NCI-H226 (cell line): ENCODE data around the gene PPP1R3F.

Experiments
- DNase-seq: peaks from one replicate; pipeline ENCODE4 v3.0.0-alpha.2; 2015

PPP1R3F gene, protein sequence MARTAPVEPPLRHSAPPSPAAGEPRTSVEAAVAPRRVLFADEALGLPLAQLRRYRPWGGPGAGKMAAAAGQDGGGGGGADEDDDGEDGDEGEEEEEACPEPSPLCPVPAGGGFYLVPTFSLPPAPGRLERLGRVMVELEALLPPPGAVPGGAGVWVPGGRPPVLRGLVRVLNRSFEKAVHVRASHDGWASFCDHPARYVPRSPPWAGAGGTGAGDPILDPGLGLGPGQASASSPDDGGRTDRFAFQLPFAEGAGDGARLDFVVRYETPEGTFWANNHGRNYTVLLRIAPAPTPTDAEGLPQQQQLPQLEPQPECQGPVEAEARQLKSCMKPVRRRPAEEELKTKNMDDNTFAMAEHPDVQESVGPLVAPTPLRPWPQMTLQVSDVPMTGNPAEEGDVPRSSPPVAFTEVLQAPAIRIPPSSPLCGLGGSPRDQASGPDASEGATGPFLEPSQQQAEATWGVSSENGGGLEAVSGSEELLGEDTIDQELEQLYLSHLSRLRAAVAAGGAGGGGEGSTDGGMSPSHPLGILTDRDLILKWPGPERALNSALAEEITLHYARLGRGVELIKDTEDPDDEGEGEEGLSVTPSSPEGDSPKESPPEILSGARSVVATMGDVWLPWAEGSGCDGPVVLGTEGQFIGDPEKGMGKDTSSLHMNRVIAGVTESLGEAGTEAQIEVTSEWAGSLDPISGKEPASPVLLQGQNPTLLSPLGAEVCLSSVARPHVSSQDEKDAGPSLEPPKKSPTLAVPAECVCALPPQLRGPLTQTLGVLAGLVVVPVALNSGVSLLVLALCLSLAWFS

DNA sequence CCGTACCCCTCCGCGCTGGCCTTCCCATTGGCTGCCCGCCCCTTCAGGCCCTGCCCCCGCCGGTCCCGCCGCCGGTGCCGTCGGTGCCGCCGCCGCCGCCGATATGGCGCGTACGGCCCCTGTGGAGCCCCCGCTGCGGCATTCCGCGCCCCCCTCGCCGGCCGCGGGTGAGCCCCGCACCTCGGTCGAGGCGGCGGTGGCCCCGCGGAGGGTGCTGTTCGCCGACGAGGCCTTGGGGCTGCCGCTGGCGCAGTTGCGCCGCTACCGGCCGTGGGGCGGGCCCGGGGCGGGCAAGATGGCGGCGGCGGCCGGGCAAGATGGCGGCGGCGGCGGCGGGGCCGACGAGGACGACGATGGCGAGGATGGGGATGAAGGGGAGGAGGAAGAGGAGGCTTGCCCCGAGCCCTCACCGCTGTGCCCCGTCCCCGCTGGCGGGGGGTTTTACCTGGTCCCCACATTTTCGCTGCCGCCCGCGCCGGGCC, at the start of gene PPP1R3F:
PPP1R3F (plus strand) TSS at position 27 of the 482 bp plus-strand sequence; CDS start at position 104, 77 bp downstream.
- DNase-seq: no peak

GRCh38 chrX:49220100-49220499, 49.5 kb upstream of the PPP1R3F start:
- DNase-seq: no peak

DNA sequence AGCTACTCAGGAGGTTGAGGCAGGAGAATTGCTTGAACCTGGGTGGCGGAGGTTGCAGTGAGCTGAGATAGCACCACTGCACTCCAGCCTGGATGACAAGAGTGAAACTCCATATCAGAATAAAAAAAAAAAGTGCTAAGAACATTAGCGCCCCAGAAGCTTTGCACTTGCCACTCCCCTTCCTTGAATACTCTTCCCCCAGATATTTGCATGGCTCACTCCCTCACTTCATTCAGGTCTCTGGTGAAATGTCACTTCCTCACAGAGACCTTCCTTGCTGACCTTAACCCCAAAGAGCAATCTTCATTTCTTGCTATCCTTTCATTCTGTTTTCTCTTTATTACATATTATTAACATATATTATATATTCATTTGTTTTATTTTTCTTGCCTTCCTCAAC, 47.7 kb upstream of the PPP1R3F start:
- no peak for DNase-seq

DNA sequence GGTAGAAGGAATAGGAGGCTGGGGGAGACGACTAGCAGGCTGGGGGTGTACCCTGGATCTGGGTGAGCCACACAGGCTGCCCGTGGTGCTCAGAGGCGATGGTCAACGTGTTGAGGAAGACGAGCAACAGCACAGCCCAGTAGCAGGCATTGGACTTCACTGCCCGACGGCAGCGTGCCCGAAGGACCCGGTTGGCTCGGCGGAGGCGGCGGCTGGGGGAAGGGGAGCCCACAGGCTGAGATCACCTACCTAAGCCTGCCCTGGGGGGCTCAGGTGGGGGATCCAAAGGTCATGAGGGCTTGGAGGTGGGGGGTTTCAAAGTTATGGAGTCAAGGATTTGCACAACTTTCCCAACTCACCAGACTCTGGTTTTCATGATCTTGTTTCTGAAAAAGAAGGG, 43.7 kb upstream of the PPP1R3F start:
- DNase-seq: no peak

- DNase-seq: no peak
Observed at GRCh38 chrX:49226946-49227345, 42.6 kb upstream of the PPP1R3F start.

- no peak for DNase-seq
Observed at GRCh38 chrX:49227726-49228125, 41.9 kb upstream of the PPP1R3F start.

DNA sequence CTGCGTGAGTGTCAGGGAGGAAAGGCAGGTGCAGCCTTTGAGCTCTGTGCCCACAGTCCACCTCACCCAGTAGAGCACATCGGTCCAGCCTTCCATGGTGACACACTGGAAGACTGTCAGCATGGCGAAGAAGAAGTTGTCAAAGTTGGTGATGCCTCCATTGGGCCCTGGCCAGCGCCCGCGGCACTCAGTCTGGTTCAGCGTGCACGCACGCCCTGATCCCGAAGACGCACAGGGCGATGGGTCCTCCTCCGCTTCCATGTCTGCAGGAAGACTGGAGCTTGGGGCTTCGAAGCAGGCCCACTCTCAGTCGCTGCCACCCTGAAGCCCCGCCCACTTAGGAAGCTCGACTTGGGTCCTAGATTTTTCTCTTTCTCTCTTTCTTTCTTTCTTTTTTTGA, 41.4 kb upstream of the PPP1R3F start:
- no peak for DNase-seq

- peak; percentile 69 for DNase-seq
Observed at GRCh38 chrX:49230500-49231232, 38.9 kb upstream of the PPP1R3F start.

GRCh38 chrX:49231333-49232000, 38.1 kb upstream of the PPP1R3F start:
- no peak for DNase-seq

DNA sequence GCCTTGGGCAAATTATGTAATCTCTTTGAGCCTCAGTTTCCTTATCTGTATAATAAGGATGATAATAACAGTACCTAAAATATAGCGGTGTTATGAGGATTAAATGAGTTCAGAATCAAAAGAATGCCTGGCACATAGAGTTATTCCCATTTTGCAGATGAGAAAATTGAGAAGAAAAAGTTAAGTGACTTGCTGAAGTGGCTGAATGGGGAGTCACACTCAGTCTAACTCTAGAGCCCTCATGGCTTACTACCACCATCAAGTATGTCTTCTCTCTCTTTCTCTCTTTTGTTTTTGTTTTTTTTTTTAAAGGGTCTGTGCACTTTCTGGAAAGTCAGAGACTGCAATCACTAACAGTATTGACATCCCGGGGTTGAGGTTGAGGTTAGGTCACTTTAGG, 37.1 kb upstream of the PPP1R3F start:
- DNase-seq: no peak

DNA sequence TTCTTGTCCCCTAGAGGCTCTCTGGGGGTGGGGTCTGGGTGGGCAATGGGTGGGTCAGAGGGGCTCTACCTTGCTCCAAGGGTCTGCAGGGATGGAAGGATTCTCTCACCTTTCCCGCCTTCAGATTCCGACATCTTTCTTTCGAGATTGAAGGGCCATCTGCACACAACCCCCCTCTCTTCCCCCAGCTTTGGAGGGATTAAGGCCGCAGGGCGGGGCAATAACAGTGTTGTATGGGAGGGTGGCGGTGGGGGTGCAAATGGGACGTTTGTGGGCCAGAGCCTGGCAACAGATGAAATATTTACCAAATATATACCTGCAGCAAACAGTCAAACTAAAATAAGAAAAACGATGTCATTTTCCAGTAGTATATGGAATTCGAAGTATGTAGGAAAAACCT, 36.4 kb upstream of the PPP1R3F start, which contains the start of gene CACNA1F:
CACNA1F (minus strand) TSS at position 165 of the 400 bp plus-strand sequence; CDS start at position 134, 31 bp downstream.
- DNase-seq: no peak

DNA sequence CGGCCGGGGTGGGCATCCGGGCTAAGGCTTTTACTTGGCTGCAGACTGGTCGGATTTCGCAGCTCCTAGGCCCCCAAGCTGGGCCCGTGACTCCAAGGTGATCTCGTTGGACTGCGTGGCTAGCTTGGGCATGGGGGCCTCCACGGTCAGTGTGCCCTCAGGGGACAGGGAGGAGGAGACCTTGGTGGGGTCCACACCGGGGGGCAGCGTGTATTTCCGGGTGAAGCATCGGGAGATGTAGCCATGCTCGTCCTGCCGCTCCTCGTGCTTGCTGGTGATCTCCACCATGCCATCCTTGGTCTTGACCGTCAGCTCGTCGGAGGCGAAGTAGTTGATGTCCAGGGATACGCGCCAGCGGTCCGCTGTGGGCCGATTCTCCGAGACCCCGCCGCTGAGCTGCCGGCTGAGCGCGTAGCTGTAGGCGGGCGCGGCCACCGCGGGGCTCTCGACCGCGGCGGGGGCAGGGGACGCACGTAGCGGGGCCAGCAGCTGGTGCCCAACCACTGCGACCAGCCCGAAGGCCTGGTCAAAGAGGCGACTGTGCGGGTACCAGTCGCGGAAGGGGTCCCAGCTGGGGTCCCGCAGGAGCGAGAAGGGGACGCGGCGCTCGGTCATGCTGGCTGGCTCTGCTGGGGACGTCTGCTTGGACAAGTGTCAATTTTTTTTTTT, 35.6 kb upstream of the PPP1R3F start:
- DNase-seq: no peak

DNA sequence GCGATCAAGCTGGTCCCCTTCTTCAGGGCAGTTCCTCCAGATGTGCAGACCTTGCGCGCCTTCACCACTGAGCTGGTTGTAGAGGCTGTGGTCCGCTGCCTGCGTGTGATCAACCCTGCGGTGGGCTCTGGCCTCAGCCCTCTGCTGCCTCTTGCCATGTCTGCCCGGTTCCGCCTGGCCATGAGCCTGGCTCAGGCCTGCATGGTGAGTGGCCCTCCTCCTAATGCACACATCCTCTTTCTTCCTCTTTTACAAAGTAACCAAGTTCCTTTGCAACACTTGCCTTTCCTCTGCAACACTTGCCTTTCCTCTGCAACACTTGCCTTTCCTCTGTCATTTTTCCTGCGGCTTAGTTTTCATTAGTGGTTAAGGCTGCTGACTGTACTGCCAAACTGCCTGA, 32.5 kb upstream of the PPP1R3F start:
- DNase-seq: no peak

- DNase-seq: no peak
Observed at GRCh38 chrX:49238735-49239134, 30.9 kb upstream of the PPP1R3F start.

DNA sequence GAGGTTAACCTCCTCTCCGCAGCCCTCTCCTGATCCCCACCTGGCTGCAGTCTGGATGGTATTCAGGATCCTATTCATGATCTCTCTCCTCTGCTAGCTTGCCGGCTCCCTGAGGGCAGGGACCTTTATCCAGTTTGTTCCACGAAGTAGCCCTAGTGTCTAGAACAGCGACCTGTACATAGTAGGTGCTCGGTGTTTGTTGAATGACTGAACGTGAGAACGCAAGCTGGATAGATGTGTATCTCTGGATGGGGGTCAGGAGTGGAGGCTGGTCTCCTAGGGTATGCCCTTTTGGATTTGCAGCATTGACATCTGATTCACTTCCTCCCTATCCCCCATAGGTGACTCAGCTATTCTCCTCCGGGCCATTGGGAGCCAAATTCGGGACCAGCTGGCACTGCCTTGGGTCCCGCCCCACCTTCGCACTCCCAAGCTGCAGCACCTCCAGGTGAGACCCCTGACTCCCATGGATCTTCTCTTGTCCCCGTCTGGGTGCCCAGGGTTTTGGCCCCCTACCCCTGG, 27.0 kb upstream of the PPP1R3F start:
- DNase-seq: no peak

DNA sequence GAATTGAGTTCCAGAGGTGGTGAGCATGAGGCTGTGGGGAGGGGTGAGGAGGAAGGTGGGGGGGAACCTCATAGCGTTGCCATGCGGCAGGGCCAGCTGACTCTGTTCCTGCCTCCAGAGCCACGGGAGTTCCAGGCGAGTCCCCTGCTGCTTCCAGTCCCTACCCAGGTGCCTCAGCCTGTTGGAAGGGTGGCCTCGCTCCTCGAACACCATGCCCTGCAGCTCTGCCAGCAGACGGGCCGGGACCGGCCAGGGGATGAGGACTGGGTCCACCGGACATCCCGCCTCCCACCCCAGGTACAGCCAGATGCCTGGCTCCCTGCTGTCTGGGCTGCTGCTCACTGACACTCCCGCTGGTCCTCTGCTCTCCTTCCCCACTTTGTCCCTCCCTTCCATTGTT, 26.4 kb upstream of the PPP1R3F start:
- DNase-seq: no peak

- no peak for DNase-seq
Observed at GRCh38 chrX:49244207-49244606, 25.4 kb upstream of the PPP1R3F start.

- DNase-seq: no peak
Observed at GRCh38 chrX:49246541-49246940, 23.1 kb upstream of the PPP1R3F start.

DNA sequence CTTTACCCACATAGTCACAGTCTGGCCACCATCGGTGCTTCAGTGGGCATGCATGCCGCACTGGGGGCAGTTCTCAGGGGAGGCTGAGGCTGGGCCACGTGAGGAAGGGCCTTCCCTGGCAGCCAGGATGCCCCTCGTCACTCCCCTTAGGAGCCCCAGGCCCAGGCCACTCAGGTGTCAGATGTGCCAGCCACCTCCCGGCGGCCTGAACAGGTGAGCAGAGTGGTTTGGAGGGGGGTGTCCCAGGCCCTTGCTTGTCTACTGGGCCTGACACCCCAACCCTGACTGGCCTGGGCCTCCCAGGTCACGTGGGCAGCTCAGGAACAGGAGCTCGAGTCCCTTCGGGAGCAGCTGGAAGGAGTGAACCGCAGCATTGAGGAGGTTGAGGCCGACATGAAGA, 22.2 kb upstream of the PPP1R3F start:
- DNase-seq: no peak

- DNase-seq: no peak
Observed at GRCh38 chrX:49247916-49248811, 21.4 kb upstream of the PPP1R3F start.

DNA sequence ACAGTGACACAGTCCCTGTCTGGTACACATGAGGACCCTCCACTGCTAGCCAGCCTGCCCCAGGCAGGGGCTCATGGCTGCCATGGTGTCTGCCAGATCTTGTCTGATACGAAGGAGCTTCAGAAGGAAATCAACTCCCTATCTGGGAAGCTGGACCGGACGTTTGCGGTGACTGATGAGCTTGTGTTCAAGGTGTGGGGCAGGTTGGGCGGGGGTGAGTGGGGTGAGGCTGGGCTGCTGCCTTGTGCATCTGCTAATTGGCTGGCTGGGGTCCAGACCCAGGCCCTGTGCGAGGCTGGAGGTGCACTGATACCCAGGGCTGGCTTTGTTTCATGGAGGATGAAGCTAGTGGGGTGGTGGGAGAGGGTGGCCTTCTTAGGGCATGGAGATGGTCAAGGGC, 20.5 kb upstream of the PPP1R3F start:
- DNase-seq: no peak
